Measurements from ENCODE around the gene NOXA1.

NOXA1 gene

GRCh38 chr9:137428841-137429545, 5.8 kb downstream of the NOXA1 start:
- no peak for DNase-seq (ENCODE audit: low read depth)
- TF ChIP-seq CTCF (IDR thresholded peaks at IDR 0.05; ENCODE audit: low read depth, low read length) (no peak), MYC (IDR thresholded peaks at IDR 0.05; ENCODE audit: low read depth, low read length) (no peak), POLR2A (IDR thresholded peaks at IDR 0.05; ENCODE audit: extremely low read depth, insufficient read length) (no peak), MAX (IDR thresholded peaks at IDR 0.05; ENCODE audit: low read depth, low read length) (no peak)
- no peak overlapping the region for H3K4me3 ChIP-seq (ENCODE audit: low read depth, low read length)

- no peak for TF ChIP-seq POLR2A (IDR thresholded peaks at IDR 0.05; ENCODE audit: extremely low read depth, insufficient read length)
- TF ChIP-seq CTCF (IDR thresholded peaks at IDR 0.05; ENCODE audit: low read depth, low read length) = no peak
- TF ChIP-seq MAX (IDR thresholded peaks at IDR 0.05; ENCODE audit: low read depth, low read length) = no peak
- no peak for TF ChIP-seq MYC (IDR thresholded peaks at IDR 0.05; ENCODE audit: low read depth, low read length)
- no peak for DNase-seq (ENCODE audit: low read depth)
- no peak overlapping the region for H3K4me3 ChIP-seq (ENCODE audit: low read depth, low read length)
These were observed 6.3 kb downstream of the NOXA1 start for GRCh38 chr9:137429546-137429890.

GRCh38 chr9:137429974-137430722, 7.0 kb downstream of the NOXA1 start:
- no peak for DNase-seq (ENCODE audit: low read depth)
- TF ChIP-seq MYC (IDR thresholded peaks at IDR 0.05; ENCODE audit: low read depth, low read length) (no peak), POLR2A (IDR thresholded peaks at IDR 0.05; ENCODE audit: extremely low read depth, insufficient read length) (no peak), MAX (IDR thresholded peaks at IDR 0.05; ENCODE audit: low read depth, low read length) (no peak), CTCF (IDR thresholded peaks at IDR 0.05; ENCODE audit: low read depth, low read length) (no peak)
- H3K4me3 ChIP-seq (ENCODE audit: low read depth, low read length) = no peak overlapping the region

- H3K4me3 ChIP-seq (ENCODE audit: low read depth, low read length) = no peak overlapping the region
- no peak for DNase-seq (ENCODE audit: low read depth)
- no peak for TF ChIP-seq MAX (IDR thresholded peaks at IDR 0.05; ENCODE audit: low read depth, low read length)
- TF ChIP-seq POLR2A (IDR thresholded peaks at IDR 0.05; ENCODE audit: extremely low read depth, insufficient read length) = no peak
- no peak for TF ChIP-seq CTCF (IDR thresholded peaks at IDR 0.05; ENCODE audit: low read depth, low read length)
- TF ChIP-seq MYC (IDR thresholded peaks at IDR 0.05; ENCODE audit: low read depth, low read length) = no peak
These were observed 7.7 kb downstream of the NOXA1 start for GRCh38 chr9:137430723-137431415.

- no peak overlapping the region for H3K4me3 ChIP-seq (ENCODE audit: low read depth, low read length)
- no peak for TF ChIP-seq MAX (IDR thresholded peaks at IDR 0.05; ENCODE audit: low read depth, low read length)
- no peak for TF ChIP-seq POLR2A (IDR thresholded peaks at IDR 0.05; ENCODE audit: extremely low read depth, insufficient read length)
- TF ChIP-seq MYC (IDR thresholded peaks at IDR 0.05; ENCODE audit: low read depth, low read length) = no peak
- no peak for TF ChIP-seq CTCF (IDR thresholded peaks at IDR 0.05; ENCODE audit: low read depth, low read length)
- DNase-seq (ENCODE audit: low read depth) = no peak
These were observed 8.3 kb downstream of the NOXA1 start for GRCh38 chr9:137431416-137431931.
